ENCODE results near the gene SPAG6. TPM values are rescaled to one million over a fixed set of nuclear protein-coding genes. Genes with fewer than 3 reads are reported as not detected.

The SPAG6 gene
- total and polyA plus RNA-seq, 9 of the 15 experiments (the other 6 are each of a cell fraction or from before 2014, with no cell fraction given): 3.5 to 23.1 (median 11.8) TPM

- no peak for TF ChIP-seq ASH1L (IDR thresholded peaks at IDR 0.05; ENCODE audit: borderline replicate concordance, low read depth, partially characterized antibody)
- TF ChIP-seq CBX3 (IDR thresholded peaks at IDR 0.05; ENCODE audit: borderline replicate concordance in 1 of 2, low read length in 2 of 2): no peak
- TF ChIP-seq, protein P1, sequence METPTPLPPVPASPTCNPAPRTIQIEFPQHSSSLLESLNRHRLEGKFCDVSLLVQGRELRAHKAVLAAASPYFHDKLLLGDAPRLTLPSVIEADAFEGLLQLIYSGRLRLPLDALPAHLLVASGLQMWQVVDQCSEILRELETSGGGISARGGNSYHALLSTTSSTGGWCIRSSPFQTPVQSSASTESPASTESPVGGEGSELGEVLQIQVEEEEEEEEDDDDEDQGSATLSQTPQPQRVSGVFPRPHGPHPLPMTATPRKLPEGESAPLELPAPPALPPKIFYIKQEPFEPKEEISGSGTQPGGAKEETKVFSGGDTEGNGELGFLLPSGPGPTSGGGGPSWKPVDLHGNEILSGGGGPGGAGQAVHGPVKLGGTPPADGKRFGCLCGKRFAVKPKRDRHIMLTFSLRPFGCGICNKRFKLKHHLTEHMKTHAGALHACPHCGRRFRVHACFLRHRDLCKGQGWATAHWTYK (CRISPR knock-in tag; IDR thresholded peaks at IDR 0.05): no peak
- TF ChIP-seq NCOA1 (IDR thresholded peaks at IDR 0.05; ENCODE audit: low read depth): no peak
- TF ChIP-seq SPI1 (IDR thresholded peaks at IDR 0.05; ENCODE audit: borderline replicate concordance, low read depth, low read length): no peak
- TF ChIP-seq POLR3A (IDR thresholded peaks at IDR 0.05; ENCODE audit: borderline replicate concordance, extremely low read depth, insufficient read depth, insufficient read length): no peak
- peak; percentile 37; the same call in 1 of the 2 replicates for TF ChIP-seq PHF8 (IDR thresholded peaks at IDR 0.05; ENCODE audit: borderline replicate concordance, low read length)
- no peak for TF ChIP-seq SAFB (IDR thresholded peaks at IDR 0.05; ENCODE audit: borderline replicate concordance, low read depth, low read length)
- no peak for TF ChIP-seq ZNF778 (CRISPR knock-in tag; IDR thresholded peaks at IDR 0.05)
- TF ChIP-seq, protein P2, sequence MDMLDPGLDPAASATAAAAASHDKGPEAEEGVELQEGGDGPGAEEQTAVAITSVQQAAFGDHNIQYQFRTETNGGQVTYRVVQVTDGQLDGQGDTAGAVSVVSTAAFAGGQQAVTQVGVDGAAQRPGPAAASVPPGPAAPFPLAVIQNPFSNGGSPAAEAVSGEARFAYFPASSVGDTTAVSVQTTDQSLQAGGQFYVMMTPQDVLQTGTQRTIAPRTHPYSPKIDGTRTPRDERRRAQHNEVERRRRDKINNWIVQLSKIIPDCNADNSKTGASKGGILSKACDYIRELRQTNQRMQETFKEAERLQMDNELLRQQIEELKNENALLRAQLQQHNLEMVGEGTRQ (CRISPR knock-in tag; IDR thresholded peaks at IDR 0.05): no peak
- TF ChIP-seq KLF6 (CRISPR knock-in tag; IDR thresholded peaks at IDR 0.05; ENCODE audit: borderline replicate concordance): 0 out of 2 replicates have a peak, but pooled peaks have one; percentile 11
- peak; percentile 76 for TF ChIP-seq CCNT2 (IDR thresholded peaks at IDR 0.05; ENCODE audit: borderline replicate concordance, extremely low read depth, insufficient read length, low read depth, low read length)
- TF ChIP-seq POLR2G (IDR thresholded peaks at IDR 0.05; ENCODE audit: low read depth, low read length): peak; percentile 73
- no peak for TF ChIP-seq ATF1 (CRISPR knock-in tag; IDR thresholded peaks at IDR 0.05)
- TF ChIP-seq ATF1 (tag; IDR thresholded peaks at IDR 0.05): no peak
- TF ChIP-seq, protein P3, sequence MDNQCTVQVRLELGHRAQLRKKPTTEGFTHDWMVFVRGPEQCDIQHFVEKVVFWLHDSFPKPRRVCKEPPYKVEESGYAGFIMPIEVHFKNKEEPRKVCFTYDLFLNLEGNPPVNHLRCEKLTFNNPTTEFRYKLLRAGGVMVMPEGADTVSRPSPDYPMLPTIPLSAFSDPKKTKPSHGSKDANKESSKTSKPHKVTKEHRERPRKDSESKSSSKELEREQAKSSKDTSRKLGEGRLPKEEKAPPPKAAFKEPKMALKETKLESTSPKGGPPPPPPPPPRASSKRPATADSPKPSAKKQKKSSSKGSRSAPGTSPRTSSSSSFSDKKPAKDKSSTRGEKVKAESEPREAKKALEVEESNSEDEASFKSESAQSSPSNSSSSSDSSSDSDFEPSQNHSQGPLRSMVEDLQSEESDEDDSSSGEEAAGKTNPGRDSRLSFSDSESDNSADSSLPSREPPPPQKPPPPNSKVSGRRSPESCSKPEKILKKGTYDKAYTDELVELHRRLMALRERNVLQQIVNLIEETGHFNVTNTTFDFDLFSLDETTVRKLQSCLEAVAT (IDR thresholded peaks at IDR 0.05): no peak
These were observed 19.8 kb upstream of the SPAG6 start (continued) for GRCh38 chr10:22325272-22326144.
